K562 (cell line): ENCODE results near the gene PODXL2. TPM values are rescaled to one million over a fixed set of nuclear protein-coding genes. Genes with fewer than 3 reads are reported as not detected.

Experiments
- ATAC-seq: fragments of 200-7000 bp; cut with Tn5 transposase; 3 replicates; pipeline ENCODE4 v1.9.1; 2020; ENCODE audit warnings: moderate library complexity
- BruUV-seq: library from RNA; stranded (reverse); fragments of 400-500 nt; replicated peaks from 2 replicates; lab custom pipeline; 2021; lab: Mats Ljungman, UMichigan
- CTCF ChIA-PET: fragments of 300-600 bp; formaldehyde crosslinking; extraction: SDS; loops from one replicate; lab custom pipeline; 2021; ENCODE audit warnings: low intra/inter-chr PET ratio; lab: Yijun Ruan, JAX
- POLR2A ChIA-PET: fragments of 300-600, 350-650 bp; sonication (Branson Sonifier 250); formaldehyde crosslinking; extraction: SDS; loops from one replicate; lab custom pipeline; 2021; ENCODE audit warnings: antibody characterized with exemption, inconsistent platforms; lab: Yijun Ruan, JAX
- DNase-seq, 4 experiments: peaks; one replicate each; pipeline versions ENCODE4 v3.0.0 to v3.0.0-alpha.2; 2011 to 2018; ENCODE audit warnings: low spot score in 3 of 4, mixed read lengths in 3 of 4; ENCODE audit errors: extremely low read depth in 1 of 4
- FAIRE-seq: peaks from 2 replicates; lab custom pipeline; 2011; peaks lifted over from hg19 to GRCh38; lab: Jason Lieb, UNC
- H2AFZ ChIP-seq: 2 replicates; pipeline ENCODE4 v1.6.0; 2011; ENCODE audit warnings: low read depth, low read length, control low read depth, inconsistent platforms
- H3K27ac ChIP-seq: fragments of 200-600 bp; 3 replicates; pipeline ENCODE4 v1.8.0; 2011; ENCODE audit warnings: low read depth, mild to moderate bottlenecking, control low read depth, inconsistent platforms, low read length, moderate library complexity, mixed read lengths; ENCODE audit errors: extremely low read depth
- H3K27me3 ChIP-seq, 2 experiments: fragments of 300-600 bp in 1 of 2; 2 replicates in 1 of 2; 3 replicates in 1 of 2; pipeline versions ENCODE4 v1.6.0 to v1.8.0; 2011; ENCODE audit warnings: inconsistent platforms in 2 of 2, low read length in 2 of 2, mild to moderate bottlenecking in 1 of 2, mixed read lengths in 1 of 2, moderate library complexity in 1 of 2; ENCODE audit not compliant: control insufficient read depth in 2 of 2, insufficient read depth in 2 of 2
- H3K36me3 ChIP-seq: fragments of 300-600 bp; 3 replicates; pipeline ENCODE4 v1.8.0; 2011; ENCODE audit warnings: mild to moderate bottlenecking, low read length, inconsistent platforms; ENCODE audit not compliant: control insufficient read depth, insufficient read depth
- H3K4me1 ChIP-seq, 2 experiments: fragments of 200-600 bp in 1 of 2; replicated peaks in 1 of 2; 2 replicates in 1 of 2; 3 replicates in 1 of 2; pipeline versions ENCODE4 v1.5.1 to v1.8.0; 2011; ENCODE audit warnings: inconsistent platforms in 2 of 2, low read length in 2 of 2, mild to moderate bottlenecking in 1 of 2, mixed read lengths in 1 of 2, moderate library complexity in 1 of 2; ENCODE audit not compliant: control insufficient read depth in 2 of 2, insufficient read depth in 2 of 2
- H3K4me2 ChIP-seq: 2 replicates; pipeline ENCODE4 v1.6.1; 2011; ENCODE audit warnings: low read length, control low read depth, inconsistent platforms, mixed read lengths; ENCODE audit not compliant: insufficient read depth
- H3K4me3 ChIP-seq: fragments of 200-600 bp; sonication (generic), shearing (Covaris generic); 2 replicates; pipeline ENCODE4 v1.5.1; 2016; ENCODE audit warnings: control low read depth, inconsistent platforms
- H3K79me2 ChIP-seq: fragments of 200-600 bp; 3 replicates; pipeline ENCODE4 v1.8.0; 2011; ENCODE audit warnings: low read length, inconsistent platforms; ENCODE audit not compliant: control insufficient read depth, insufficient read depth
- H3K9ac ChIP-seq, 2 experiments: 2 replicates each; pipeline versions ENCODE4 v1.6.0 to v1.6.1; 2011; ENCODE audit warnings: low read depth in 2 of 2, low read length in 2 of 2, control low read depth in 1 of 2, inconsistent platforms in 1 of 2, mild to moderate bottlenecking in 1 of 2, mixed read lengths in 1 of 2; ENCODE audit not compliant: insufficient read depth in 1 of 2
- H3K9me1 ChIP-seq: one replicate; pipeline ENCODE4 v1.6.0; 2011; ENCODE audit warnings: inconsistent platforms, mild to moderate bottlenecking, low read length, moderate library complexity; ENCODE audit not compliant: control insufficient read depth, insufficient read depth
- H3K9me3 ChIP-seq: replicated peaks from 2 replicates; pipeline ENCODE4 v1.5.1; 2011; ENCODE audit warnings: low read depth, low read length, inconsistent platforms; ENCODE audit not compliant: control insufficient read depth, insufficient read depth
- H4K20me1 ChIP-seq: replicated peaks from 2 replicates; pipeline ENCODE4 v1.6.1; 2011; ENCODE audit warnings: low read length, inconsistent platforms, mixed read lengths; ENCODE audit not compliant: control insufficient read depth, insufficient read depth
- ARNT ChIP-seq, 2 experiments: fragments of 450-650 bp; IDR thresholded peaks; 2 replicates each; pipeline ENCODE4 v1.6.1; 2016; ENCODE audit warnings: mild to moderate bottlenecking in 1 of 2
- BMI1 ChIP-seq: fragments of 150-350 bp; IDR thresholded peaks from 2 replicates; pipeline ENCODE4 v1.6.1; 2014; ENCODE audit warnings: low read length
- COPS2 ChIP-seq: fragments of 450-650 bp; conservative IDR thresholded peaks from 2 replicates; pipeline ENCODE4 v1.6.1; 2016; ENCODE audit warnings: mild to moderate bottlenecking, moderate library complexity
- DEAF1 ChIP-seq: fragments of 450-650 bp; formaldehyde crosslinking; IDR thresholded peaks from 2 replicates; pipeline ENCODE4 v1.4.0; 2020; ENCODE audit warnings: mild to moderate bottlenecking, moderate library complexity
- FIP1L1 ChIP-seq: fragments of 200-400 bp; formaldehyde crosslinking; IDR thresholded peaks from 2 replicates; pipeline ENCODE4 v1.6.1; 2018; ENCODE audit warnings: mild to moderate bottlenecking, low read depth, low read length; ENCODE audit not compliant: poor library complexity, severe bottlenecking
- GTF2B ChIP-seq: IDR thresholded peaks from 2 replicates; pipeline ENCODE4 v1.6.1; 2011; ENCODE audit not compliant: insufficient read length; ENCODE audit errors: extremely low read depth
- GTF2F1 ChIP-seq: IDR thresholded peaks from 2 replicates; pipeline ENCODE4 v1.6.1; 2011; ENCODE audit warnings: low read depth, low read length, improper control_type of control experiment
- HMG20B ChIP-seq: fragments of 250-450 bp; sonication (Bioruptor Pico); IDR thresholded peaks from 2 replicates; pipeline ENCODE4 v1.5.0; 2021; ENCODE audit warnings: mild to moderate bottlenecking
- KDM4B ChIP-seq, 2 experiments: fragments of 450-650 bp in 1 of 2; sonication (generic) in 1 of 2; IDR thresholded peaks; 2 replicates each; pipeline ENCODE4 v1.6.1; 2016 to 2017; ENCODE audit warnings: borderline replicate concordance in 2 of 2, antibody characterized with exemption in 1 of 2, low read depth in 1 of 2, mild to moderate bottlenecking in 1 of 2
- KLF13 ChIP-seq: fragments of 450-650 bp; IDR thresholded peaks from 2 replicates; pipeline ENCODE4 v1.6.1; 2016; ENCODE audit warnings: missing genetic modification characterization, low read depth, mild to moderate bottlenecking, missing compliant biosample characterization, moderate library complexity, borderline replicate concordance
- NFIC ChIP-seq: fragments of 450-650 bp; IDR thresholded peaks from 2 replicates; pipeline ENCODE4 v1.6.1; 2017; ENCODE audit warnings: mild to moderate bottlenecking, inconsistent platforms
- SIX5 ChIP-seq, 2 experiments: IDR thresholded peaks; 2 replicates each; pipeline ENCODE4 v1.6.1; 2011; ENCODE audit warnings: low read length in 2 of 2, borderline replicate concordance in 1 of 2, low read depth in 1 of 2, mild to moderate bottlenecking in 1 of 2, moderate library complexity in 1 of 2; ENCODE audit not compliant: insufficient read depth in 1 of 2
- WHSC1 ChIP-seq: IDR thresholded peaks from one replicate; pipeline ENCODE4 v1.6.1; 2012; ENCODE audit warnings: low read length, control low read depth, inconsistent platforms
- ZNF184 ChIP-seq: sonication (generic); formaldehyde crosslinking; IDR thresholded peaks from 2 replicates; pipeline ENCODE4 v1.5.0; 2020; ENCODE audit warnings: missing genetic modification reagents
- ZNF586 ChIP-seq: fragments of 450-650 bp; formaldehyde crosslinking; conservative IDR thresholded peaks from 2 replicates; pipeline ENCODE4 v1.4.0; 2020; ENCODE audit warnings: mild to moderate bottlenecking, moderate library complexity
- ZNF696 ChIP-seq: fragments of 250-450 bp; sonication (Bioruptor Pico); conservative IDR thresholded peaks from 2 replicates; pipeline ENCODE4 v1.4.0; 2020; ENCODE audit warnings: mild to moderate bottlenecking, moderate library complexity
- in situ Hi-C: fragments of 300-500 bp; cut with MboI; formaldehyde crosslinking; loops from 4 replicates; pipeline ENCODE4 v1.15.0; 2018; ENCODE audit warnings: inconsistent platforms, mixed read lengths
- intact Hi-C: fragments of 100-400 bp; cut with micrococcal nuclease; formaldehyde crosslinking; loops from 2 replicates; pipeline ENCODE4 v1.14.2; 2022
- polyA plus RNA-seq, 8 experiments: library from polyadenylated mRNA; depleted of rRNA in 4 of 8; stranded (reverse) in 5 of 8; unstranded in 3 of 8; fragments of >200 nt; fragmentation: Nextera tagmentation in 2 of 8; fragmentation: Illumina TruSeq in 1 of 8; extraction: Ambion mirVana in 2 of 8; extraction: Trizol in 1 of 8; gene quantifications; 2 replicates each; pipeline versions ENCODE4 v1.2.1 to v1.2.3, GENCODE V29; 2011 to 2014; ENCODE audit warnings: inconsistent platforms in 1 of 8, missing spikeins in 1 of 8
- total RNA-seq, 7 experiments: library from RNA; depleted of rRNA in 6 of 7; stranded (reverse); fragments of >200 nt in 6 of 7; fragmentation: Illumina TruSeq in 2 of 7; extraction: Trizol in 2 of 7; gene quantifications; 2 replicates each; pipeline versions ENCODE4 v1.2.1 to v1.2.3, GENCODE V29; 2011 to 2021; ENCODE audit warnings: low replicate concordance in 1 of 7
- TF ChIP-seq, protein P1 (sequence below), 2 experiments: IDR thresholded peaks; 2 replicates each; pipeline ENCODE4 v1.6.1; 2012; ENCODE audit warnings: improper control_type of control experiment in 2 of 2, low read depth in 2 of 2, low read length in 2 of 2, borderline replicate concordance in 1 of 2

PODXL2 gene
- total and polyA plus RNA-seq, 9 of the 15 experiments (the other 6 are each of a cell fraction or from before 2014, with no cell fraction given) = 0.03 to 52.5 (median 21.9) TPM

DNA sequence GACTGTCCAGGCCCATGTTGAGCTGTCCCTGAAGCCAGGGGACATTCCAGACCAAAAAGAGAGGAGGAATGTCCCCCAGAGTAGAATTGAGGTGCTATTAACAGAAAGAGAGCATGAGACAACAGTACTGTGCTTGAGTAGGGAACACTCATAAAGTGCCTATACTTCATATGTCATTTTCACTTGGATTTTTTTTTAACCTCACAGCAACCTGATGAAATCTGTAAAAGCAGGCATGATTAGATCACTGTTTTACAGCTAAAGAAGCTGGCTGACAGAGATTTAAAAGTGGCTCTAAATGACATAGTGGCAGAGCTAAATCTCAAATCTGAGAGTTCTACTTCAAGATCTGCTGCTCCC is 18.8 kb downstream of the PODXL2 start:
- Histone ChIP-seq H3K4me3 (no peak overlapping the region), H3K27ac (no peak overlapping the region), H3K79me2 (no peaks in the 10 kb centered on the region), H3K36me3 (peaks cover 15% of the 10 kb centered on the region; the same call in 2 of the 3 replicates), H3K9me3 (no peaks in the 10 kb centered on the region), H3K27me3 (no peaks in the 10 kb centered on the region), H3K4me1 (no peaks in the 10 kb centered on the region), H3K9me1 (no peaks in the 10 kb centered on the region), H4K20me1 (no peaks in the 10 kb centered on the region), H2AFZ (no peak overlapping the region), H3K4me2 (no peak overlapping the region), H3K9ac (no peak overlapping the region)
- intact Hi-C loops (no loop called here), in situ Hi-C loops (no loop called here)
- POLR2A ChIA-PET = interaction anchor here (0.7 to 1.3 kb wide), 2 partner anchors 50 to 105 kb away, joined by 3 read pairs; partner anchors contain the start of gene MCM2
- CTCF ChIA-PET = no interaction called here
- FAIRE-seq (no peak), ATAC-seq (no peak), DNase-seq (no peak)
- no TSS peak for BruUV-seq
- TF ChIP-seq NFIC (no peak), DEAF1 (CRISPR knock-in tag) (no peak), ARNT (IDR thresholded peaks at IDR 0.05) (no peak), BMI1 (no peak), SIX5 (IDR thresholded peaks at IDR 0.05; ENCODE audit: borderline replicate concordance in 1 of 2, insufficient read depth in 1 of 2, low read depth in 1 of 2, low read length in 2 of 2) (no peak), FIP1L1 (no peak), KLF13 (no peak), GTF2B (no peak), KDM4B (IDR thresholded peaks at IDR 0.05; ENCODE audit: borderline replicate concordance in 2 of 2, low read depth in 1 of 2) (no peak), ZNF586 (CRISPR knock-in tag) (no peak), HMG20B (CRISPR knock-in tag) (no peak), ZNF184 (CRISPR knock-in tag) (no peak), WHSC1 (no peak), ZNF696 (no peak), COPS2 (no peak), GTF2F1 (no peak)
- TF ChIP-seq, protein P1, sequence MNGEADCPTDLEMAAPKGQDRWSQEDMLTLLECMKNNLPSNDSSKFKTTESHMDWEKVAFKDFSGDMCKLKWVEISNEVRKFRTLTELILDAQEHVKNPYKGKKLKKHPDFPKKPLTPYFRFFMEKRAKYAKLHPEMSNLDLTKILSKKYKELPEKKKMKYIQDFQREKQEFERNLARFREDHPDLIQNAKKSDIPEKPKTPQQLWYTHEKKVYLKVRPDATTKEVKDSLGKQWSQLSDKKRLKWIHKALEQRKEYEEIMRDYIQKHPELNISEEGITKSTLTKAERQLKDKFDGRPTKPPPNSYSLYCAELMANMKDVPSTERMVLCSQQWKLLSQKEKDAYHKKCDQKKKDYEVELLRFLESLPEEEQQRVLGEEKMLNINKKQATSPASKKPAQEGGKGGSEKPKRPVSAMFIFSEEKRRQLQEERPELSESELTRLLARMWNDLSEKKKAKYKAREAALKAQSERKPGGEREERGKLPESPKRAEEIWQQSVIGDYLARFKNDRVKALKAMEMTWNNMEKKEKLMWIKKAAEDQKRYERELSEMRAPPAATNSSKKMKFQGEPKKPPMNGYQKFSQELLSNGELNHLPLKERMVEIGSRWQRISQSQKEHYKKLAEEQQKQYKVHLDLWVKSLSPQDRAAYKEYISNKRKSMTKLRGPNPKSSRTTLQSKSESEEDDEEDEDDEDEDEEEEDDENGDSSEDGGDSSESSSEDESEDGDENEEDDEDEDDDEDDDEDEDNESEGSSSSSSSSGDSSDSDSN (IDR thresholded peaks at IDR 0.05; ENCODE audit: borderline replicate concordance in 1 of 2, low read depth in 2 of 2, low read length in 2 of 2) = no peak
